Parathyroid adenoma (tissue), 2 donors: ENCODE data around the gene ALPG.

Source experiments
- H2AFZ ChIP-seq: fragments of 300-600 bp; sonication (generic); one replicate; pipeline ENCODE4 v1.7.0; 2017; ENCODE audit warnings: antibody characterized with exemption, mild to moderate bottlenecking
- H3K27ac ChIP-seq: fragments of 300-600 bp; sonication (generic); one replicate; pipeline ENCODE4 v1.7.0; 2017
- H3K27me3 ChIP-seq: fragments of 300-600 bp; sonication (generic); one replicate; pipeline ENCODE4 v1.7.0; 2017; ENCODE audit warnings: low read length; ENCODE audit not compliant: control insufficient read depth, insufficient read depth
- H3K36me3 ChIP-seq: fragments of 300-600 bp; sonication (generic); one replicate; pipeline ENCODE4 v1.7.0; 2017; ENCODE audit warnings: low read length; ENCODE audit not compliant: control insufficient read depth, insufficient read depth
- H3K4me1 ChIP-seq: fragments of 300-600 bp; sonication (generic); one replicate; pipeline ENCODE4 v1.7.0; 2017; ENCODE audit warnings: control low read depth
- H3K4me2 ChIP-seq: fragments of 300-600 bp; sonication (generic); one replicate; pipeline ENCODE4 v1.7.0; 2017; ENCODE audit warnings: low read length
- H3K4me3 ChIP-seq: fragments of 300-600 bp; sonication (generic); one replicate; pipeline ENCODE4 v1.7.0; 2017; ENCODE audit warnings: low read depth, low read length
- H3K79me2 ChIP-seq: fragments of 300-600 bp; sonication (generic); one replicate; pipeline ENCODE4 v1.7.0; 2017; ENCODE audit warnings: control low read depth
- H3K9ac ChIP-seq: fragments of 300-600 bp; sonication (generic); one replicate; pipeline ENCODE4 v1.7.0; 2017; ENCODE audit warnings: mild to moderate bottlenecking
- H3K9me3 ChIP-seq: fragments of 300-600 bp; sonication (generic); one replicate; pipeline ENCODE4 v1.7.0; 2017; ENCODE audit warnings: low read length; ENCODE audit not compliant: control insufficient read depth
- TF ChIP-seq, protein P1 (sequence below): fragments of 300-600 bp; sonication (generic); IDR thresholded peaks from one replicate; pipeline ENCODE4 v1.7.0; 2017; ENCODE audit warnings: antibody characterized with exemption, mild to moderate bottlenecking
- donor health status: primary hyperparathyroidism.

The ALPG gene

DNA sequence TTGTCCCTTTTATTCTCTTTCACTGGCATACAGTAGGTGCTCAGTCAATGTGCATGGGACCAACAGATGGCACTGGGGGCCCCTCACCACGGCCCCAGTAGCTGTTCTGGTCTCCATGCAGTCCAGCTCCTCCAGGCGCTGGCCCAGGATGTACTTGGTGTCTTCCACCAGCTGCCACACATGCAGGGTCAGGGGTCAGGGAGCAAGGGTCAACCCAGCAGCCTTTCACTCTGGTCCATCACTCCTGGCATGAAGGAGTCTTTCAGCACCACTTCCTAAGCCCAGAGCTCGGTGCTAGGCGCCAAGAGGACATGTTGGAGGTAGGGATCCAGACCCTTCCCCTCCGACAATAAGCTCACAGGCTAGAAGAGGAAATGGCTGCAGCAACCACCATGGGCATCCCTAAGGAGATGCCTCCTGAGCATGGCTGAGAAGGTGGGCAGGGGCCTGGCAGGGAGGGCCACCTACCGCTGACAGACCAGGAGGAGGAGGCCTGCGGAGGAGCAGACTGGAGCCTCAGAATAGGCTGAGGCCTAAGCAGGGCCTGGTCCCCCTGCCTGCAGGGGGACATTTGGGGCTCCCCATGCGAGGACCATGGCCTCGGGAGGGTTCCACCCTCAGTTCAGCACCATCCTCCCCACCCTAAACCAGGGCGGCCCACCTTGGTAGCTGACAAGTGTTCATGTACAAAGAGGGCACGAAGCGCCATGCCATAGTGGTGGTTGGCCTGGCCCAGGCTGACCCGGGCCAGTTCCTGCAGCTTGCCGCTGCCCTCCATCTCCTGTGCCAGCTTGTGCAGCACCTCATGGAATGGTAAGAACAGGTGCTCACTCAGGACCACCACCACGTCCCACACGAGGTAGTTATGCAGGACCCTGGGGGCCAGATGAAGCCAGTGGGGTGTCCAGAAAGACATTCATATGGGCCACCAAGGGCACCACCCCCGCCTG is 10.2 kb downstream of the ALPG start:
- Histone ChIP-seq H3K4me2 (no peak overlapping the region), H3K9ac (no peak overlapping the region), H3K27ac (no peak overlapping the region), H3K9me3 (no peaks in the 10 kb centered on the region), H3K36me3 (no peaks in the 10 kb centered on the region), H3K4me1 (peaks cover 4% of the 10 kb centered on the region), H3K4me3 (no peak overlapping the region), H3K79me2 (no peaks in the 10 kb centered on the region), H3K27me3 (peaks cover 2% of the 10 kb centered on the region), H2AFZ (no peak overlapping the region)
- TF ChIP-seq, protein P1, sequence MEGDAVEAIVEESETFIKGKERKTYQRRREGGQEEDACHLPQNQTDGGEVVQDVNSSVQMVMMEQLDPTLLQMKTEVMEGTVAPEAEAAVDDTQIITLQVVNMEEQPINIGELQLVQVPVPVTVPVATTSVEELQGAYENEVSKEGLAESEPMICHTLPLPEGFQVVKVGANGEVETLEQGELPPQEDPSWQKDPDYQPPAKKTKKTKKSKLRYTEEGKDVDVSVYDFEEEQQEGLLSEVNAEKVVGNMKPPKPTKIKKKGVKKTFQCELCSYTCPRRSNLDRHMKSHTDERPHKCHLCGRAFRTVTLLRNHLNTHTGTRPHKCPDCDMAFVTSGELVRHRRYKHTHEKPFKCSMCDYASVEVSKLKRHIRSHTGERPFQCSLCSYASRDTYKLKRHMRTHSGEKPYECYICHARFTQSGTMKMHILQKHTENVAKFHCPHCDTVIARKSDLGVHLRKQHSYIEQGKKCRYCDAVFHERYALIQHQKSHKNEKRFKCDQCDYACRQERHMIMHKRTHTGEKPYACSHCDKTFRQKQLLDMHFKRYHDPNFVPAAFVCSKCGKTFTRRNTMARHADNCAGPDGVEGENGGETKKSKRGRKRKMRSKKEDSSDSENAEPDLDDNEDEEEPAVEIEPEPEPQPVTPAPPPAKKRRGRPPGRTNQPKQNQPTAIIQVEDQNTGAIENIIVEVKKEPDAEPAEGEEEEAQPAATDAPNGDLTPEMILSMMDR = no peak

DNA sequence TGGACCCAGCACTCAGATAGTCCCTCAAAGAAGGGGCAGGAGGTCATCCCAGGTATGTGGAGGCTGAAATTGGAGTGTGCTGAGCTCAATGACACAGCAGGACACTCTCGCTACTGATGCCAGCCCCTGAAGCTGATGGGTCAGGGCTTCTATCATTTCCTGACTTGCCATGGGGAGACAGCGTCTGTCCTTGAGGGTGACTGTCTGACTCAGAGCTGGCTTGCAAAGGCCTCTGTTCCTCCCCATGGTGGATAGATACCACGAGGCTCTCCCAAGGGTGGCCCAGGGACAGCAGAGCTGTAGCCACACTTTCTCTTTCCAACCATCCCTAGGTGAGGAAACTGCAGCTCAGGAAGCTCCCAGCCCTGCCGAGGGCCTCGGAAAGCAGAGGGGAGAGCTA is 10.8 kb downstream of the ALPG start:
- Histone ChIP-seq H3K27ac (no peak overlapping the region), H3K36me3 (no peaks in the 10 kb centered on the region), H3K4me3 (no peak overlapping the region), H3K79me2 (no peaks in the 10 kb centered on the region), H3K4me2 (no peak overlapping the region), H3K9ac (no peak overlapping the region), H3K27me3 (peaks cover 2% of the 10 kb centered on the region), H3K4me1 (peaks cover 4% of the 10 kb centered on the region), H2AFZ (no peak overlapping the region), H3K9me3 (no peaks in the 10 kb centered on the region)
- TF ChIP-seq, protein P1 = no peak

DNA sequence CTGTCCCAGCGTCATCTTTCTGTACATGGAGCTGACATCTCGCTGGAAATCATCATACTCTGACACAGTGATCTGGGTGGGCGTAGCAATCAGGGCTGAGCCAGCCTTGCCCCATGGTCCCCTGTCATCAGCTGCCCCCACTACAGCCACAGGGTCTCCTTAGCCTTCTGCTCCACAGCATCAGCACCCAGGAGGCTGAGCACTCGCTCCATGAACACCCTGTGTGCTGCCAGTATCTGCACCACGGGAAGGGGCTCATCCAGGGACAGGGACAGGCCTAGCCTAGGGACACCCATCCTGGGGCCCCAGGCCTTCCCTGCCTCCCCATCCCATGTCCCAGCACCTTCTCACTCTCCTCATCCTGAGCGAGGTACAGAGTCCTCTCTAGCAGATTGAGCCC is 11.4 kb downstream of the ALPG start:
- Histone ChIP-seq H3K9ac (no peak overlapping the region), H3K36me3 (no peaks in the 10 kb centered on the region), H3K4me2 (no peak overlapping the region), H3K79me2 (no peaks in the 10 kb centered on the region), H3K4me1 (peaks cover 4% of the 10 kb centered on the region), H2AFZ (no peak overlapping the region), H3K4me3 (no peak overlapping the region), H3K27ac (no peak overlapping the region), H3K27me3 (peaks cover 2% of the 10 kb centered on the region), H3K9me3 (no peaks in the 10 kb centered on the region)
- TF ChIP-seq, protein P1 = no peak

DNA sequence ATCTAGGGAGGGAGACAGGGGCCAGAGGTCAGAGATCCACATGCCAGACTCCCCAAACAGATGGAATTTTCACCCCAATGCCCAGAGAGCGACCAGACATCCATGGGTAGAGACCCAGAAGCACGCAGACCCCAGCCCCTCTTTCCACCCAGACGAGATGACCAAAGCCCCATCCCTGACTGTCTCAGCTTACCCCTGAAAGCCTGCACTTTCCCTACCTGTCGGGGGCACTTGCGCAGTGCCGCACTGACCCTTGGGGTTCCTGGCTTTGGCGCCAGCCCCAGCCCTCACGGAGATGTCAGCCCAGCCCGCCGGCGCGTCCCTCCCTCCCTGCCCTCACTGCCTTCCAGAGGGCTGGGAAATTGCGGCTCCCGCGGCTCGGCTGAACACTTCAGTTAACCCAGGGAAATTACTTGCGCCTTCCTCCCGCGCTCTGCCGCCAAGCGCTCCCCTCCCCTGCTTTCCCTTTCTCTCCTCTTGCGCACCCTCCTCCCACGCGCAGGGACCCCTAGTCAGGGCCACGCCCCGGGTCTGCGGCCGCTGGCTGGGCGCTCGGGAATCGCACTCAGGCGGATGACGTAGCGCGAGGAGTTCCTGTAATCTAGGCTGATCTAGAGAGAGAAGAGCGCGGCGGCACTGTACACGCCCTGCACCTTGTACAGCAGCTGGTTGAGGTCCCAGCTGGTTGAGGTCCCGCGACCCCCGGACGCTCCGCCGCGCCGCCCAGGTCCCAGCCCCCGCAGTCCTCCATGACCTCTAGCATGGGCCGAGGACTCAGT is 12.0 kb downstream of the ALPG start:
- H2AFZ ChIP-seq = peak overlapping the region; percentile 72
- H3K4me1 ChIP-seq = peaks cover 4% of the 10 kb centered on the region
- no peaks in the 10 kb centered on the region for H3K79me2 ChIP-seq
- no peak overlapping the region for H3K9ac ChIP-seq
- no peaks in the 10 kb centered on the region for H3K9me3 ChIP-seq
- H3K4me2 ChIP-seq = peak overlapping the region; percentile 64
- H3K27me3 ChIP-seq = peaks cover 2% of the 10 kb centered on the region
- H3K36me3 ChIP-seq = no peaks in the 10 kb centered on the region
- H3K4me3 ChIP-seq = no peak overlapping the region
- TF ChIP-seq, protein P1 = no peak
- no peak overlapping the region for H3K27ac ChIP-seq
